ENCODE measurements around the gene CIDEC. TPM values are rescaled to one million over a fixed set of nuclear protein-coding genes. Genes with fewer than 3 reads are reported as not detected.
A peak's percentile ranks its signal among the peaks of the same experiment; 100 is the strongest.

The CIDEC gene
- total RNA-seq (not detected), polyA plus RNA-seq (not detected)

- H3K36me3 ChIP-seq (ENCODE audit: insufficient read depth, low read length) = no peaks in the 10 kb centered on the region
- no peaks in the 10 kb centered on the region for H3K27me3 ChIP-seq (ENCODE audit: insufficient read depth, low read length)
- no peak for DNase-seq
- H3K9me3 ChIP-seq (ENCODE audit: control insufficient read depth in 1 of 2, low read length in 2 of 2) = no peaks in the 10 kb centered on the region
- intact Hi-C loops (cut with micrococcal nuclease) = no loop called here
- H3K4me1 Mint-ChIP-seq = peaks cover 0 to 2% (median 0%) of the 10 kb centered on the region in 4 donors
- no peak within 1 kb of the TSS for H3K4me3 Mint-ChIP-seq
- H3K36me3 Mint-ChIP-seq = no peaks in the 10 kb centered on the region
- H3K4me3 ChIP-seq (ENCODE audit: low read length in 2 of 2) = no peak within 1 kb of the TSS
- ChIA-PET POLR2A (ENCODE audit: partially characterized antibody) (interaction anchor here (1.5 kb wide), 1 partner anchor 11 kb away, joined by 4 read pairs; the partner anchor contains the start of gene JAGN1), CTCF (ENCODE audit: partially characterized antibody) (no interaction called here)
- H3K4me1 ChIP-seq (ENCODE audit: insufficient read depth, low read length) = no peaks in the 10 kb centered on the region
- no peaks in the 10 kb centered on the region for H3K9me3 Mint-ChIP-seq
- H3K27me3 Mint-ChIP-seq = peaks cover 0 to 2% of the 10 kb centered on the region in 2 donors
- H3K27ac Mint-ChIP-seq = peak within 1 kb of the TSS in 1 of 7 donors; percentile 15
- H3K27ac ChIP-seq (ENCODE audit: low read depth, low read length) = no peak within 1 kb of the TSS
Measured at GRCh38 chr3:9879830-9880549, at the start of gene CIDEC. CIDEC (minus strand) TSS chr3:9880253; CDS start chr3:9878486, 1,767 bp downstream.

GRCh38 chr3:9928158-9928557 is 48.1 kb upstream of the CIDEC start:
- no peaks in the 10 kb centered on the region for H3K36me3 Mint-ChIP-seq
- Histone ChIP-seq H3K36me3 (ENCODE audit: insufficient read depth, low read length) (no peaks in the 10 kb centered on the region), H3K27ac (ENCODE audit: low read depth, low read length) (no peak overlapping the region), H3K27me3 (ENCODE audit: insufficient read depth, low read length) (no peaks in the 10 kb centered on the region), H3K9me3 (ENCODE audit: control insufficient read depth in 1 of 2, low read length in 2 of 2) (no peaks in the 10 kb centered on the region), H3K4me3 (ENCODE audit: low read length in 2 of 2) (no peak overlapping the region), H3K4me1 (ENCODE audit: insufficient read depth, low read length) (peaks cover 13% of the 10 kb centered on the region)
- CTCF ChIA-PET (ENCODE audit: partially characterized antibody) = no interaction called here
- H3K27me3 Mint-ChIP-seq = peaks cover 0 to 6% of the 10 kb centered on the region in 2 donors
- H3K9me3 Mint-ChIP-seq = no peaks in the 10 kb centered on the region
- H3K4me3 Mint-ChIP-seq = no peak overlapping the region
- POLR2A ChIA-PET (ENCODE audit: partially characterized antibody) = no interaction called here
- peaks cover 2 to 20% (median 9%) of the 10 kb centered on the region in 4 donors for H3K4me1 Mint-ChIP-seq
- intact Hi-C loops (cut with micrococcal nuclease) = no loop called here
- DNase-seq = no peak
- H3K27ac Mint-ChIP-seq = no peak overlapping the region

GRCh38 chr3:9918261-9919038 is 38.4 kb upstream of the CIDEC start:
- H3K9me3 Mint-ChIP-seq = no peaks in the 10 kb centered on the region
- ChIA-PET POLR2A (ENCODE audit: partially characterized antibody) (no interaction called here), CTCF (ENCODE audit: partially characterized antibody) (interaction anchor here (1.5 kb wide), 1 partner anchor 13 kb away, joined by 4 read pairs; no protein-coding TSS in a partner anchor)
- Histone ChIP-seq H3K4me1 (ENCODE audit: insufficient read depth, low read length) (peaks cover 12% of the 10 kb centered on the region), H3K27ac (ENCODE audit: low read depth, low read length) (no peak overlapping the region), H3K9me3 (ENCODE audit: control insufficient read depth in 1 of 2, low read length in 2 of 2) (no peaks in the 10 kb centered on the region), H3K27me3 (ENCODE audit: insufficient read depth, low read length) (no peaks in the 10 kb centered on the region), H3K36me3 (ENCODE audit: insufficient read depth, low read length) (no peaks in the 10 kb centered on the region), H3K4me3 (ENCODE audit: low read length in 2 of 2) (no peak overlapping the region)
- peaks cover 4 to 8% (median 5%) of the 10 kb centered on the region in 4 donors for H3K4me1 Mint-ChIP-seq
- H3K27me3 Mint-ChIP-seq = no peaks in the 10 kb centered on the region
- intact Hi-C loops (cut with micrococcal nuclease) = no loop called here
- peak overlapping the region in 1 of 7 donors; percentile 55 for H3K27ac Mint-ChIP-seq
- H3K36me3 Mint-ChIP-seq = no peaks in the 10 kb centered on the region
- H3K4me3 Mint-ChIP-seq = no peak overlapping the region
- DNase-seq = no peak

GRCh38 chr3:9917820-9918219 is 37.8 kb upstream of the CIDEC start:
- Histone ChIP-seq H3K27ac (ENCODE audit: low read depth, low read length) (no peak overlapping the region), H3K4me1 (ENCODE audit: insufficient read depth, low read length) (peaks cover 14% of the 10 kb centered on the region), H3K36me3 (ENCODE audit: insufficient read depth, low read length) (no peaks in the 10 kb centered on the region), H3K9me3 (ENCODE audit: control insufficient read depth in 1 of 2, low read length in 2 of 2) (no peaks in the 10 kb centered on the region), H3K27me3 (ENCODE audit: insufficient read depth, low read length) (no peaks in the 10 kb centered on the region), H3K4me3 (ENCODE audit: low read length in 2 of 2) (no peak overlapping the region)
- DNase-seq = no peak
- no peak overlapping the region for H3K27ac Mint-ChIP-seq
- H3K27me3 Mint-ChIP-seq = no peaks in the 10 kb centered on the region
- H3K36me3 Mint-ChIP-seq = no peaks in the 10 kb centered on the region
- intact Hi-C loops (cut with micrococcal nuclease) = no loop called here
- H3K9me3 Mint-ChIP-seq = no peaks in the 10 kb centered on the region
- POLR2A ChIA-PET (ENCODE audit: partially characterized antibody) = interaction anchor here (6.5 kb wide), 1 partner anchor 14 kb away, joined by 53 read pairs; the partner anchor contains the start of gene CRELD1
- H3K4me1 Mint-ChIP-seq = peaks cover 4 to 8% (median 5%) of the 10 kb centered on the region in 4 donors
- CTCF ChIA-PET (ENCODE audit: partially characterized antibody) = interaction anchor here (1.5 kb wide), 1 partner anchor 14 kb away, joined by 4 read pairs; no protein-coding TSS in a partner anchor
- no peak overlapping the region for H3K4me3 Mint-ChIP-seq

GRCh38 chr3:9916734-9917680 is 37.0 kb upstream of the CIDEC start, which contains the start of gene IL17RC:
IL17RC (plus strand) TSS chr3:9917098; CDS start chr3:9917316, 218 bp downstream.
- Mint-ChIP-seq H3K4me1 (peaks cover 10 to 14% (median 12%) of the 10 kb centered on the region in 4 donors), H3K4me3 (peak within 1 kb of the TSS; percentile 73 to 85 (median 79)), H3K9me3 (no peaks in the 10 kb centered on the region), H3K27ac (peak within 1 kb of the TSS in 2 of 7 donors; percentile 51 to 59), H3K36me3 (no peaks in the 10 kb centered on the region), H3K27me3 (peaks cover 0 to 2% of the 10 kb centered on the region in 2 donors)
- Histone ChIP-seq H3K36me3 (ENCODE audit: insufficient read depth, low read length) (no peaks in the 10 kb centered on the region), H3K4me1 (ENCODE audit: insufficient read depth, low read length) (peaks cover 22% of the 10 kb centered on the region), H3K4me3 (ENCODE audit: low read length in 2 of 2) (peak within 1 kb of the TSS in 1 of 2 donors; percentile 55), H3K27me3 (ENCODE audit: insufficient read depth, low read length) (no peaks in the 10 kb centered on the region), H3K27ac (ENCODE audit: low read depth, low read length) (no peak within 1 kb of the TSS), H3K9me3 (ENCODE audit: control insufficient read depth in 1 of 2, low read length in 2 of 2) (no peaks in the 10 kb centered on the region)
- ChIA-PET POLR2A (ENCODE audit: partially characterized antibody) (interaction anchor here (1.3 to 6.5 kb wide), 2 partner anchors 15 kb away, joined by 6 to 53 read pairs; partner anchors contain the start of genes CRELD1 and IL17RE), CTCF (ENCODE audit: partially characterized antibody) (no interaction called here)
- intact Hi-C loops (cut with micrococcal nuclease) = no loop called here
- no peak for DNase-seq

GRCh38 chr3:9916346-9916733 is 36.3 kb upstream of the CIDEC start:
- Mint-ChIP-seq H3K27me3 (peaks cover 0 to 2% of the 10 kb centered on the region in 2 donors), H3K36me3 (no peaks in the 10 kb centered on the region), H3K9me3 (no peaks in the 10 kb centered on the region), H3K4me3 (peak overlapping the region; percentile 64 to 85 (median 75)), H3K4me1 (peaks cover 13 to 20% (median 16%) of the 10 kb centered on the region in 4 donors), H3K27ac (peak overlapping the region in 2 of 7 donors; percentile 51 to 59)
- Histone ChIP-seq H3K27ac (ENCODE audit: low read depth, low read length) (no peak overlapping the region), H3K9me3 (ENCODE audit: control insufficient read depth in 1 of 2, low read length in 2 of 2) (no peaks in the 10 kb centered on the region), H3K36me3 (ENCODE audit: insufficient read depth, low read length) (no peaks in the 10 kb centered on the region), H3K4me1 (ENCODE audit: insufficient read depth, low read length) (peaks cover 29% of the 10 kb centered on the region), H3K4me3 (ENCODE audit: low read length in 2 of 2) (no peak overlapping the region), H3K27me3 (ENCODE audit: insufficient read depth, low read length) (no peaks in the 10 kb centered on the region)
- CTCF ChIA-PET (ENCODE audit: partially characterized antibody) = interaction anchor here (1.2 to 1.7 kb wide), 2 partner anchors 16 to 30 kb away, joined by 4 read pairs; no protein-coding TSS in a partner anchor
- intact Hi-C loops (cut with micrococcal nuclease) = no loop called here
- DNase-seq = no peak
- POLR2A ChIA-PET (ENCODE audit: partially characterized antibody) = interaction anchor here (1.3 to 6.5 kb wide), 3 partner anchors 14 to 26 kb away, joined by 6 to 53 read pairs (median 12); partner anchors contain the start of genes CRELD1, IL17RE and JAGN1

Measured in CD4-positive, alpha-beta memory T cell (primary cell).